Panc1 (cell line): Measurements from ENCODE around the gene MNT.

Experiments
- POLR2AphosphoS5 ChIP-seq: IDR thresholded peaks from 2 replicates; pipeline ENCODE4 v1.6.1; 2012; ENCODE audit warnings: mild to moderate bottlenecking, low read depth, low read length, moderate library complexity
- TCF7L2 ChIP-seq: IDR thresholded peaks from 2 replicates; pipeline ENCODE4 v1.6.1; 2011; ENCODE audit warnings: mild to moderate bottlenecking, low read depth, low read length, inconsistent platforms
- TF ChIP-seq, protein P1 (sequence below): fragments of 450-650 bp; IDR thresholded peaks from 2 replicates; pipeline ENCODE4 v1.5.1; 2017; ENCODE audit warnings: mild to moderate bottlenecking
- TF ChIP-seq, protein P2 (sequence below), 2 experiments: IDR thresholded peaks; 2 replicates each; pipeline ENCODE4 v1.6.1; 2011 to 2012; ENCODE audit warnings: low read depth in 2 of 2, control low read depth in 1 of 2, low read length in 1 of 2, mild to moderate bottlenecking in 1 of 2, moderate library complexity in 1 of 2; ENCODE audit not compliant: insufficient read depth in 1 of 2

DNA sequence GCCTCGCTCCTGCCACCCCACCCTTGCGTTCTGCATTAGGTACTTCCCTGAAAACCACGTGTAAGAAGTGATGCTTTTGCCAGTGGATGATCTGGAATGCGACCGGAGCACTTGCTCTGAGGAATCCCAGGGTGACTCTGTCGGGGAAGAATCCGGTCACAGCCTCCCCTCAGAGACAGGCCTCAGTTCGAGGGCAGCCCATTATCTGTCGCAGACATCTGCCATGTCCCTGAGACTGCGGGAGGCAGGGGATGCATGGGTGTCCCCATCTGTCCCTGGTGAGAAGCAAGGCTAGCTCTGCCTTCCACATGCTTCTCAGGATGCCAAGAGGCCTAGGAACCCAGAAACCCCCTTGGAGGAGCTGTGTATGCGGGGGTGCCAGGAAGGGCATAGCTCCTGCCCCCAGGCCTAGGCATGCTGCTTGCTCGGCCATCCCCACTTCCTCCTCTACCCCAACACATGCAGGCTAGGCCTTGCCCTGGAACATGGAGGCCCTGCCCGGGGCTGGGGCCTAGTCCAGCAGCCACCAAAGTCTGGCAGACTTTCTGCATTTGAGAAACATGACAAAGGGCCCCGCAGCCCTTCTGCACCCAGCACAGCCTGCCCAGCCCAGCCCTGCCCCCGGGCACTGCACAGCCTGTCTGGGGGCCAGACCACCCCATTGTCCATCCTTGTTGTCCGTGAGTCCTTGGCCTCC is 20.5 kb downstream of the MNT start:
- TF ChIP-seq, protein P1, sequence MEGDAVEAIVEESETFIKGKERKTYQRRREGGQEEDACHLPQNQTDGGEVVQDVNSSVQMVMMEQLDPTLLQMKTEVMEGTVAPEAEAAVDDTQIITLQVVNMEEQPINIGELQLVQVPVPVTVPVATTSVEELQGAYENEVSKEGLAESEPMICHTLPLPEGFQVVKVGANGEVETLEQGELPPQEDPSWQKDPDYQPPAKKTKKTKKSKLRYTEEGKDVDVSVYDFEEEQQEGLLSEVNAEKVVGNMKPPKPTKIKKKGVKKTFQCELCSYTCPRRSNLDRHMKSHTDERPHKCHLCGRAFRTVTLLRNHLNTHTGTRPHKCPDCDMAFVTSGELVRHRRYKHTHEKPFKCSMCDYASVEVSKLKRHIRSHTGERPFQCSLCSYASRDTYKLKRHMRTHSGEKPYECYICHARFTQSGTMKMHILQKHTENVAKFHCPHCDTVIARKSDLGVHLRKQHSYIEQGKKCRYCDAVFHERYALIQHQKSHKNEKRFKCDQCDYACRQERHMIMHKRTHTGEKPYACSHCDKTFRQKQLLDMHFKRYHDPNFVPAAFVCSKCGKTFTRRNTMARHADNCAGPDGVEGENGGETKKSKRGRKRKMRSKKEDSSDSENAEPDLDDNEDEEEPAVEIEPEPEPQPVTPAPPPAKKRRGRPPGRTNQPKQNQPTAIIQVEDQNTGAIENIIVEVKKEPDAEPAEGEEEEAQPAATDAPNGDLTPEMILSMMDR, result no peak
- TF ChIP-seq, protein P2, sequence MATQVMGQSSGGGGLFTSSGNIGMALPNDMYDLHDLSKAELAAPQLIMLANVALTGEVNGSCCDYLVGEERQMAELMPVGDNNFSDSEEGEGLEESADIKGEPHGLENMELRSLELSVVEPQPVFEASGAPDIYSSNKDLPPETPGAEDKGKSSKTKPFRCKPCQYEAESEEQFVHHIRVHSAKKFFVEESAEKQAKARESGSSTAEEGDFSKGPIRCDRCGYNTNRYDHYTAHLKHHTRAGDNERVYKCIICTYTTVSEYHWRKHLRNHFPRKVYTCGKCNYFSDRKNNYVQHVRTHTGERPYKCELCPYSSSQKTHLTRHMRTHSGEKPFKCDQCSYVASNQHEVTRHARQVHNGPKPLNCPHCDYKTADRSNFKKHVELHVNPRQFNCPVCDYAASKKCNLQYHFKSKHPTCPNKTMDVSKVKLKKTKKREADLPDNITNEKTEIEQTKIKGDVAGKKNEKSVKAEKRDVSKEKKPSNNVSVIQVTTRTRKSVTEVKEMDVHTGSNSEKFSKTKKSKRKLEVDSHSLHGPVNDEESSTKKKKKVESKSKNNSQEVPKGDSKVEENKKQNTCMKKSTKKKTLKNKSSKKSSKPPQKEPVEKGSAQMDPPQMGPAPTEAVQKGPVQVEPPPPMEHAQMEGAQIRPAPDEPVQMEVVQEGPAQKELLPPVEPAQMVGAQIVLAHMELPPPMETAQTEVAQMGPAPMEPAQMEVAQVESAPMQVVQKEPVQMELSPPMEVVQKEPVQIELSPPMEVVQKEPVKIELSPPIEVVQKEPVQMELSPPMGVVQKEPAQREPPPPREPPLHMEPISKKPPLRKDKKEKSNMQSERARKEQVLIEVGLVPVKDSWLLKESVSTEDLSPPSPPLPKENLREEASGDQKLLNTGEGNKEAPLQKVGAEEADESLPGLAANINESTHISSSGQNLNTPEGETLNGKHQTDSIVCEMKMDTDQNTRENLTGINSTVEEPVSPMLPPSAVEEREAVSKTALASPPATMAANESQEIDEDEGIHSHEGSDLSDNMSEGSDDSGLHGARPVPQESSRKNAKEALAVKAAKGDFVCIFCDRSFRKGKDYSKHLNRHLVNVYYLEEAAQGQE (IDR thresholded peaks at IDR 0.05; ENCODE audit: insufficient read depth in 1 of 2, low read depth in 2 of 2, low read length in 1 of 2), result no peak
- TF ChIP-seq POLR2AphosphoS5 (no peak), TCF7L2 (no peak)
